Inflammatory macrophage (primary cell): ENCODE data around the gene SMARCC1.
"Not testable (repeated sequence)": the region's sequence is repeated elsewhere in the genome, so short reads cannot be mapped to it uniquely, and the experiment has no call there.

Source experiments
- DNase-seq, 2 donors: peaks; one replicate each; pipeline ENCODE4 v3.0.0-alpha.2; 2020 to 2022

The SMARCC1 gene

GRCh38 chr3:47766186-47766585, 15.5 kb downstream of the SMARCC1 start:
- DNase-seq: no peak

GRCh38 chr3:47762233-47762632, 19.5 kb downstream of the SMARCC1 start:
- DNase-seq: no peak

- DNase-seq: no peak
These were observed 20.6 kb downstream of the SMARCC1 start for GRCh38 chr3:47761046-47761445.

GRCh38 chr3:47760207-47760606, 21.5 kb downstream of the SMARCC1 start:
- DNase-seq: not testable (repeated sequence)

GRCh38 chr3:47758261-47759025, 23.2 kb downstream of the SMARCC1 start:
- no peak for DNase-seq

- DNase-seq: no peak
These were observed 29.0 kb downstream of the SMARCC1 start for GRCh38 chr3:47752716-47753115.

- DNase-seq: not testable (repeated sequence)
These were observed 30.8 kb downstream of the SMARCC1 start for GRCh38 chr3:47750811-47751354.

GRCh38 chr3:47747558-47747957, 34.1 kb downstream of the SMARCC1 start:
- DNase-seq: peak in 1 of 2 donors; percentile 1

GRCh38 chr3:47746264-47746663, 35.4 kb downstream of the SMARCC1 start:
- DNase-seq: no peak

- DNase-seq: no peak
These were observed 37.8 kb downstream of the SMARCC1 start for GRCh38 chr3:47743855-47744254.

GRCh38 chr3:47743352-47743751, 38.3 kb downstream of the SMARCC1 start:
- DNase-seq: peak; percentile 54 to 65

- no peak for DNase-seq
These were observed 39.8 kb downstream of the SMARCC1 start for GRCh38 chr3:47741925-47742324.

GRCh38 chr3:47732143-47732542, 49.5 kb downstream of the SMARCC1 start:
- no peak for DNase-seq

GRCh38 chr3:47731061-47731460, 50.6 kb downstream of the SMARCC1 start:
- DNase-seq: peak; percentile 21 to 33

GRCh38 chr3:47722859-47723258, 58.8 kb downstream of the SMARCC1 start:
- DNase-seq: no peak

- DNase-seq: not testable (repeated sequence)
These were observed 64.2 kb downstream of the SMARCC1 start for GRCh38 chr3:47717448-47717847.

- no peak for DNase-seq
These were observed 65.0 kb downstream of the SMARCC1 start for GRCh38 chr3:47716656-47717055.

GRCh38 chr3:47715928-47716327, 65.8 kb downstream of the SMARCC1 start:
- no peak for DNase-seq

- DNase-seq: no peak
These were observed 67.1 kb downstream of the SMARCC1 start for GRCh38 chr3:47714606-47715005.

GRCh38 chr3:47713655-47714054, 68.0 kb downstream of the SMARCC1 start:
- no peak for DNase-seq

GRCh38 chr3:47712398-47712797, 69.3 kb downstream of the SMARCC1 start:
- DNase-seq: no peak

GRCh38 chr3:47711596-47711995, 70.1 kb downstream of the SMARCC1 start:
- DNase-seq: no peak

- peak; percentile 13 to 70 for DNase-seq
These were observed 76.3 kb downstream of the SMARCC1 start for GRCh38 chr3:47705391-47705790.

GRCh38 chr3:47704237-47704612, 77.5 kb downstream of the SMARCC1 start:
- no peak for DNase-seq

GRCh38 chr3:47701388-47701787, 80.3 kb downstream of the SMARCC1 start:
- DNase-seq: no peak
